Neural cell (in vitro differentiated cells): ENCODE data around the gene CDC25B. TPM values are rescaled to one million over a fixed set of nuclear protein-coding genes. Genes with fewer than 3 reads are reported as not detected.
A peak's percentile ranks its signal among the peaks of the same experiment; 100 is the strongest.

ENCODE experiments used
- H2AFZ ChIP-seq: fragments of 200-600, 300-800 bp; sonication (generic), shearing (Covaris generic); 2 replicates; pipeline ENCODE4 v1.6.0; 2014; ENCODE audit warnings: low read depth, mild to moderate bottlenecking, antibody characterized with exemption, low read length, moderate library complexity
- H3F3A ChIP-seq: fragments of 200-600 bp; shearing (Covaris generic); 2 replicates; pipeline ENCODE4 v1.6.1; 2016; ENCODE audit warnings: mild to moderate bottlenecking, moderate library complexity, mixed read lengths, antibody characterized with exemption, low read length; ENCODE audit not compliant: insufficient read depth, poor library complexity, severe bottlenecking
- H3K27ac ChIP-seq: fragments of 200-600, 300-800 bp; sonication (generic), shearing (Covaris generic); 2 replicates; pipeline ENCODE4 v1.5.1; 2014; ENCODE audit warnings: mild to moderate bottlenecking, low read length, moderate library complexity
- H3K27me3 ChIP-seq: fragments of 300-800, 200-600 bp; sonication (generic), shearing (Covaris generic); 2 replicates; pipeline ENCODE4 v1.6.0; 2014; ENCODE audit warnings: mild to moderate bottlenecking, low read depth, low read length, moderate library complexity; ENCODE audit not compliant: insufficient read depth
- H3K36me3 ChIP-seq: fragments of 300-800, 200-600 bp; sonication (generic), shearing (Covaris generic); 2 replicates; pipeline ENCODE4 v1.5.1; 2014; ENCODE audit warnings: mild to moderate bottlenecking, antibody characterized with exemption, low read length, moderate library complexity; ENCODE audit not compliant: insufficient read depth
- H3K4me2 ChIP-seq: fragments of 300-800, 200-600 bp; sonication (generic), shearing (Covaris generic); 2 replicates; pipeline ENCODE4 v1.6.0; 2014; ENCODE audit warnings: mild to moderate bottlenecking, low read length
- H3K4me3 ChIP-seq: fragments of 300-800, 200-600 bp; sonication (generic), shearing (Covaris generic); 2 replicates; pipeline ENCODE4 v1.5.1; 2014; ENCODE audit warnings: mild to moderate bottlenecking, low read length, moderate library complexity
- H3K79me2 ChIP-seq: fragments of 200-600 bp; shearing (Covaris generic); replicated peaks from 2 replicates; pipeline ENCODE4 v1.6.0; 2014; ENCODE audit warnings: mild to moderate bottlenecking, low read length, moderate library complexity; ENCODE audit not compliant: insufficient read depth
- H3K9ac ChIP-seq: fragments of 300-800, 200-600 bp; sonication (generic), shearing (Covaris generic); 2 replicates; pipeline ENCODE4 v1.6.1; 2016; ENCODE audit warnings: mild to moderate bottlenecking, low read length, mixed read lengths
- H3K9me2 ChIP-seq: fragments of 200-600 bp; shearing (Covaris generic); 2 replicates; pipeline ENCODE4 v1.6.1; 2016; ENCODE audit warnings: mild to moderate bottlenecking, low read length, mixed read lengths; ENCODE audit not compliant: insufficient read depth
- H3K9me3 ChIP-seq: fragments of 200-600, 300-800 bp; sonication (generic), shearing (Covaris generic); 2 replicates; pipeline ENCODE4 v1.6.1; 2016; ENCODE audit warnings: mild to moderate bottlenecking, mixed run types, low read length, moderate library complexity, mixed read lengths
- H4K20me1 ChIP-seq: fragments of 200-600 bp; shearing (Covaris generic); 2 replicates; pipeline ENCODE4 v1.6.1; 2016; ENCODE audit warnings: mild to moderate bottlenecking, mixed run types; ENCODE audit not compliant: insufficient read depth
- CTCF ChIP-seq: fragments of 450-650 bp; IDR thresholded peaks from 2 replicates; pipeline ENCODE4 v1.5.1; 2014; ENCODE audit warnings: antibody characterized with exemption, mild to moderate bottlenecking, moderate library complexity; ENCODE audit not compliant: poor library complexity, severe bottlenecking
- EP300 ChIP-seq: fragments of 450-650 bp; conservative IDR thresholded peaks from 2 replicates; pipeline ENCODE4 v1.6.1; 2014; ENCODE audit warnings: antibody characterized with exemption, mild to moderate bottlenecking, moderate library complexity; ENCODE audit not compliant: poor library complexity, severe bottlenecking
- EZH2 ChIP-seq: fragments of 200-600, 300-800 bp; shearing (Covaris generic), sonication (generic); IDR thresholded peaks from 2 replicates; pipeline ENCODE4 v1.6.1; 2014; ENCODE audit warnings: antibody characterized with exemption, low read length, borderline replicate concordance, mild to moderate bottlenecking; ENCODE audit not compliant: insufficient read depth, poor library complexity, severe bottlenecking
- MXI1 ChIP-seq: fragments of 450-650 bp; conservative IDR thresholded peaks from 2 replicates; pipeline ENCODE4 v1.6.1; 2014; ENCODE audit warnings: antibody characterized with exemption, mild to moderate bottlenecking; ENCODE audit not compliant: poor library complexity, severe bottlenecking
- POLR2AphosphoS5 ChIP-seq: IDR thresholded peaks from 2 replicates; pipeline ENCODE4 v1.6.1; 2012
- RAD21 ChIP-seq: fragments of 450-650 bp; conservative IDR thresholded peaks from 2 replicates; pipeline ENCODE4 v1.6.1; 2014; ENCODE audit warnings: antibody characterized with exemption, mild to moderate bottlenecking, moderate library complexity
- REST ChIP-seq: IDR thresholded peaks from 2 replicates; pipeline ENCODE4 v1.6.1; 2012; ENCODE audit warnings: borderline replicate concordance
- SMC3 ChIP-seq: fragments of 450-650 bp; conservative IDR thresholded peaks from 2 replicates; pipeline ENCODE4 v1.6.1; 2014; ENCODE audit warnings: antibody characterized with exemption, mild to moderate bottlenecking, moderate library complexity; ENCODE audit not compliant: poor library complexity
- TAF1 ChIP-seq: IDR thresholded peaks from 2 replicates; pipeline ENCODE4 v1.6.1; 2012; ENCODE audit warnings: low read depth
- polyA plus RNA-seq: library from polyadenylated mRNA; depleted of rRNA; stranded (reverse); fragments of >200 nt; gene quantifications from 2 replicates; pipeline ENCODE4 v1.2.3, GENCODE V29; 2014

Gene CDC25B
- polyA plus RNA-seq, 1 donor from 2014 or later = 26.5 TPM

GRCh38 chr20:3820048-3820900 is 24.2 kb downstream of the CDC25B start, which contains the start of gene AP5S1:
TSS of gene AP5S1 (plus strand) at chr20:3820547. CDS start at chr20:3822118, 1,571 bp downstream.
- H3F3A ChIP-seq = peaks cover 7% of the 10 kb centered on the region
- peak within 1 kb of the TSS; percentile 92 for H3K9ac ChIP-seq
- H3K4me3 ChIP-seq = peak within 1 kb of the TSS; percentile 73
- peaks cover 6% of the 10 kb centered on the region for H3K79me2 ChIP-seq
- H3K4me2 ChIP-seq = peak within 1 kb of the TSS; percentile 79
- peak within 1 kb of the TSS; percentile 93 for H3K27ac ChIP-seq
- H3K27me3 ChIP-seq = no peaks in the 10 kb centered on the region
- no peak for TF ChIP-seq EZH2
- peak; percentile 62 for TF ChIP-seq TAF1
- peak; percentile 75 for TF ChIP-seq REST
- peak; percentile 89 for TF ChIP-seq POLR2AphosphoS5
- peak; percentile 100 for TF ChIP-seq CTCF
- peak; percentile 99 for TF ChIP-seq SMC3
- peak; percentile 80 for TF ChIP-seq EP300
- TF ChIP-seq RAD21 = peak; percentile 91
- peak; percentile 83 for TF ChIP-seq MXI1
- H2AFZ ChIP-seq = peak within 1 kb of the TSS; percentile 83
- no peaks in the 10 kb centered on the region for H3K9me3 ChIP-seq
- no peaks in the 10 kb centered on the region for H4K20me1 ChIP-seq
- no peaks in the 10 kb centered on the region for H3K36me3 ChIP-seq
- no peaks in the 10 kb centered on the region for H3K9me2 ChIP-seq

- H3K27ac ChIP-seq = peak overlapping the region; percentile 93
- no peaks in the 10 kb centered on the region for H3K36me3 ChIP-seq
- H3K4me3 ChIP-seq = peak overlapping the region; percentile 73
- no peak for TF ChIP-seq EP300
- TF ChIP-seq CTCF = no peak
- no peak for TF ChIP-seq RAD21
- TF ChIP-seq POLR2AphosphoS5 = no peak
- TF ChIP-seq MXI1 = no peak
- no peak for TF ChIP-seq EZH2
- no peak for TF ChIP-seq REST
- TF ChIP-seq TAF1 = no peak
- no peak for TF ChIP-seq SMC3
- H3K9me3 ChIP-seq = no peaks in the 10 kb centered on the region
- H3K9ac ChIP-seq = peak overlapping the region; percentile 92
- peak overlapping the region; percentile 83 for H2AFZ ChIP-seq
- no peaks in the 10 kb centered on the region for H4K20me1 ChIP-seq
- peak overlapping the region; percentile 79 for H3K4me2 ChIP-seq
- peaks cover 6% of the 10 kb centered on the region for H3K79me2 ChIP-seq
- no peaks in the 10 kb centered on the region for H3K9me2 ChIP-seq
- H3F3A ChIP-seq = peaks cover 7% of the 10 kb centered on the region
- no peaks in the 10 kb centered on the region for H3K27me3 ChIP-seq
These were observed 25.0 kb downstream of the CDC25B start for GRCh38 chr20:3820901-3821727.
